Keratinocyte (primary cell): ENCODE data around the gene MYB.

ENCODE experiments used
- EZH2 ChIP-seq: IDR thresholded peaks from one replicate; pipeline ENCODE4 v1.6.1; 2012; ENCODE audit warnings: inconsistent platforms, mild to moderate bottlenecking, low read length, moderate library complexity
- TF ChIP-seq, protein P1 (sequence below), 3 experiments: IDR thresholded peaks in 1 of 3; conservative IDR thresholded peaks in 1 of 3; optimal IDR thresholded peaks in 1 of 3; 2 replicates in 2 of 3; 3 replicates in 1 of 3; pipeline versions ENCODE3 to v1.5.1; 2011; ENCODE audit warnings: low read length in 3 of 3, mild to moderate bottlenecking in 3 of 3, moderate library complexity in 2 of 3, control low read depth in 1 of 3, inconsistent platforms in 1 of 3; ENCODE audit not compliant: insufficient read depth in 2 of 3; ENCODE audit errors: extremely low read depth in 1 of 3

DNA sequence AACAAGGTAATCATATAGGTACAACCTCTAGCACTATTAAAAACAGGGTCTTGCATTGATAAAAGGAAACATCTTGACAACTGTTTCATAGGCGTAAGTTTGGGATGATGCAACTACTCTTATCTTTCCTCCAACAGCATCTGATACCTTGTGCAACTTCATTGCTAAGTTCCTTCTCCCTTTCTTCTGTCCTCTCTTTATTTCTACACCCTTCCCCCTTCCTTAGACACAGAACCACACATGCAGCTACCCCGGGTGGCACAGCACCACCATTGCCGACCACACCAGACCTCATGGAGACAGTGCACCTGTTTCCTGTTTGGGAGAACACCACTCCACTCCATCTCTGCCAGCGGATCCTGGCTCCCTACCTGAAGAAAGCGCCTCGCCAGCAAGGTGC is 14.4 kb downstream of the MYB start:
- TF ChIP-seq, protein P1, sequence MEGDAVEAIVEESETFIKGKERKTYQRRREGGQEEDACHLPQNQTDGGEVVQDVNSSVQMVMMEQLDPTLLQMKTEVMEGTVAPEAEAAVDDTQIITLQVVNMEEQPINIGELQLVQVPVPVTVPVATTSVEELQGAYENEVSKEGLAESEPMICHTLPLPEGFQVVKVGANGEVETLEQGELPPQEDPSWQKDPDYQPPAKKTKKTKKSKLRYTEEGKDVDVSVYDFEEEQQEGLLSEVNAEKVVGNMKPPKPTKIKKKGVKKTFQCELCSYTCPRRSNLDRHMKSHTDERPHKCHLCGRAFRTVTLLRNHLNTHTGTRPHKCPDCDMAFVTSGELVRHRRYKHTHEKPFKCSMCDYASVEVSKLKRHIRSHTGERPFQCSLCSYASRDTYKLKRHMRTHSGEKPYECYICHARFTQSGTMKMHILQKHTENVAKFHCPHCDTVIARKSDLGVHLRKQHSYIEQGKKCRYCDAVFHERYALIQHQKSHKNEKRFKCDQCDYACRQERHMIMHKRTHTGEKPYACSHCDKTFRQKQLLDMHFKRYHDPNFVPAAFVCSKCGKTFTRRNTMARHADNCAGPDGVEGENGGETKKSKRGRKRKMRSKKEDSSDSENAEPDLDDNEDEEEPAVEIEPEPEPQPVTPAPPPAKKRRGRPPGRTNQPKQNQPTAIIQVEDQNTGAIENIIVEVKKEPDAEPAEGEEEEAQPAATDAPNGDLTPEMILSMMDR (optimal IDR thresholded peaks at IDR 0.05 in 1 of 3, IDR thresholded peaks at IDR 0.05 in 1 of 3, conservative IDR thresholded peaks at IDR 0.05 in 1 of 3; ENCODE audit: extremely low read depth in 1 of 3, insufficient read depth in 2 of 3, low read length in 3 of 3), result no peak
- no peak for TF ChIP-seq EZH2
